HG02759 (cell line): ENCODE data around the gene PRPF19.

Experiments used
- ATAC-seq: cut with Tn5 transposase; IDR thresholded peaks from one replicate; pipeline ENCODE4 v1.9.1; 2021; ENCODE audit warnings: mild to moderate bottlenecking, moderate library complexity; ENCODE audit not compliant: unreplicated experiment

Gene PRPF19

DNA sequence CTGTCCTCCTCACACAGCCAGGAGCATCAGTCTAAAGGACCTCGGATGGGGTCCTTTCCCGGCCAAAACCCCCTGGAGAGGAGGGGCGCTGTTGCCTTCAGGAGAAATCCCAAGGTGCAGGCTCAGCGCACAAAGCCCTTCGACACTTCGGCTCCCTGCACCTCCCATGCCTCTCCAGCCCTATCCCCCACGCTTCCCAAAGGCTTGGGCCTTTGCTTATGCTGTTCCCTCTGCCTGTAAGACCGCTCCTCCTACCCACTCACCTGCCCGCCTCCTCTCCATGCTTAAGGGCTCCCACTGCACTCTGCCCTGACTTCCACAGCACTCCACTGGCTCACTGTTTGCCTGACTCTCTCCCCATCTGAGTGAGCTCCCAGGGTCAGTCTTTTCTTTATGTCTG, 32.1 kb upstream of the PRPF19 start:
- no peak for ATAC-seq

DNA sequence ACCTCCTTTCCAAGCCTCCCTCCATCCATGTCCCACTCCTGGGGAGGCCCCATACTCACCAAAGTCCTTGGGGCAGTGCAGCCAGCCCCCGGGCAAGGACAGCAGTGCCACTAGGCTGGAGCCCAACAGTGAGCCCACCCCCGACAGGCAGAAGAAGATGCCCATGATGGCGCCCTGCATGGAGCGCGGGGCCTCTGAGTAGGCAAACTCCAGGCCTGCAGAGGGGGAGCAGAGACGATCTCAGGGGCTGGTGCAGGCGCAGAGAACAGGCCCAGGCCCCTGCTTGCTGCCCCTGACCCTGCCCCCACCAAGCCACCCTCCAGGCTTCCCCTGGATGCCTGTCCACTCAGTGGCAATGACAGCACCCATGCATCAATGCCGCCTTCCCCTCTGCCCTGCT, 31.4 kb upstream of the PRPF19 start:
- no peak for ATAC-seq

DNA sequence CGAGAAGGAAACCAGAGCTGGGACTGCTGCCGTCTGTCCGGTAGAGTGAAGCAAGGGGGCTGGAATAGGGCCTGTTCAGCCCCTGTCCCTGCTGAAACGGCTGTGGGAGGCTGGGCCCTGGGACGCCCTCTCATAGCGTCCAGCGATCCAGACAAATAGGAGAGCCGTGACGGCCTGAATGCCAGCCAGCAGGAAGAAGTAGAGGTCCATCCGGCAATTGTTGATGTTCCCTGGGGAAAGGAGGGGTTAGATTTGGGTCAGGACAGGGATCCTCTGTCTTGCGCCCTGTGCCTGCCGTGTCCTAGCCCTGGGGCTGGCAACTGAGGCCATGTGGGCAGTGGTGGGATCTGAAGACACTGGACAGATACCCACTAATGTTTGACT, 30.8 kb upstream of the PRPF19 start:
- ATAC-seq = no peak

DNA sequence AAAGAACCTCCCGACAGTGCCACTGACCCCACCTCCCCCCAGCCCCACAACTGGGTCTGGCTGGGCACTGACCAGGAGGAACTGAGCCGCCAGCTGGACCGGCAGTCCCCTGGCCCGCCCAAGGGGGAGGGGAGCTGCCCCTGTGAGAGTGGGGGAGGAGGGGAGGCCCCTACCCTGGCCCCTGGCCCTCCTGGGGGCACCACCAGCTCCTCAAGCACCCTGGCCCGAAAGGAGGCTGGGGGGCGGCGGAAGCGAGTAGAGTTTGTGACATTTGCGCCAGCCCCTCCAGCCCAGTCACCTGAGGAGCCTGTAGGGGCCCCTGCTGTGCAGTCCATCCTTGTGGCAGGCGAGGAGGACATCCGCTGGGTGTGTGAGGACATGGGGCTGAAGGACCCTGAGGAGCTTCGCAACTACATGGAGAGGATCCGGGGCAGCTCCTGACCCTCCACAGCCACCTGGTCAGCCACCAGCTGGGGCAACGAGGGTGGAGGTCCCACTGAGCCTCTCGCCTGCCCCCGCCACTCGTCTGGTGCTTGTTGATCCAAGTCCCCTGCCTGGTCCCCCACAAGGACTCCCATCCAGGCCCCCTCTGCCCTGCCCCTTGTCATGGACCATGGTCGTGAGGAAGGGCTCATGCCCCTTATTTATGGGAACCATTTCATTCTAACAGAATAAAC, 30.2 kb upstream of the PRPF19 start:
- no peak for ATAC-seq

DNA sequence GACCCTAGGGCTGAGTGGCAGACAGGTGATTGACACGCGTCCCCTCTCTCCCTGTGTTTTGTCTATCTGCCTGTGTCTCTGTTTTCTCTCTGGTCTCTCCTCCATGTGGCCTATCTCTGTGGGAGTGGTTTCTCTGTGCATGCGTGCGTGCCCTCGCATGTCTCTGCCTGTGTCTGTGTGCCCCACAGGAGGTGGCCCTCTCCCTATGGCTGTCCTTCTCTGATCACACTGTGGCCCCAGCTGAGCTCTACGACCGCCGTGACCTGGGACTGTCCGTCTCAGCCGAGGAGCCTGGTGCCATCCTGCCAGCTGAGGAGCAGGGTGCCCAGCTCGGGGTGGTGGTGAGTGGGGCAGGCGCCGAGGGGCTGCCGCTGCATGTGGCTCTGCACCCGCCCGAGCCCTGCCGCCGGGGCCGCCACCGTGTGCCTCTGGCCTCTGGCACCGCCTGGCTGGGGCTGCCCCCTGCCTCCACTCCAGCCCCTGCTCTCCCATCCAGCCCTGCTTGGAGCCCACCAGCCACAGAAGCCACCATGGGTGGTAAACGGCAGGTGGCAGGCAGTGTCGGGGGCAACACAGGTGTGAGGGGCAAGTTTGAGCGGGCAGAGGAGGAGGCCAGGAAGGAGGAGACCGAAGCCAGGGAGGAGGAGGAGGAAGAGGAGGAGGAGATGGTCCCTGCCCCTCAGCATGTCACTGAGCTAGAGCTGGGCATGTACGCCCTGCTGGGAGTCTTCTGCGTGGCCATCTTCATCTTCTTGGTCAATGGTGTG, 29.5 kb upstream of the PRPF19 start:
- ATAC-seq = no peak

DNA sequence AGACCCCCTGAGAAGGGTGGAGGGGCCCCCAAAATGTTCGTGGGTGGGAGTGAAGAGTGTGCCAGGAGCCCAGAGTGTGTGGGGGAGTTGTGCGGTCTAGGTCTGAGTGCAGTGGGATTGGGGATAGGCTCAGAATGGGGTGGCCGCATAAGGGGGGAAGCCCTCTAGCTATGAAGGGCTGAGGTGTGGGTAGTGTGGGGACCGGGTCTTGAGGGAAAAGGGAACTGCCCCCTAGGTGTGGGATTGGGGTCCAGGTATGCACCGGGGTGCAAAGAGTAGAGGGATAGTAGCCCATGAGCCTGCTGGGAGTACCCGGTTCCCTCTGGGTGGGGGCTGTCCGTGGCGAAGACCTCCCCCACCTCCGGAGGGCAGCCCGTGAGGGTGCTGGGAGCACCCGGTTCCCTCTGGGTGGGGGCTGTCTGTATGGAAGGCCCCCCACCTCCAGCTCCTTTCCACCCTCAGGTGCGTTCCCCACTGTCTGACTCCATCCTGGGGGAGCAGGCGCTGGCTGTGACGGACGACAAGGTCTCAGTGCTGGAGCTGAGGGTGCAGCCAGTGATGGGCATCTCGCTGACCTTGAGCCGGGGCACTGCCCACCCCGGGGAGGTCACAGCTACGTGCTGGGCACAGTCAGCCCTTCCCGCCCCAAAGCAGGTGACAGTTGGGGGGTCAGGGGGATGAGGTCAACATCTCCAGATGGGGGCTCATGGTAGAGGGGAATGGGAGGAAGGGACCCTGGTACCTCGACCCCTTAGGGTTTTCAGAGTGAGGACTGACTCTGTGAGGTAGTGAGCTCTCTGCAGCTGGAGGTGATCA, 28.6 kb upstream of the PRPF19 start:
- no peak for ATAC-seq

DNA sequence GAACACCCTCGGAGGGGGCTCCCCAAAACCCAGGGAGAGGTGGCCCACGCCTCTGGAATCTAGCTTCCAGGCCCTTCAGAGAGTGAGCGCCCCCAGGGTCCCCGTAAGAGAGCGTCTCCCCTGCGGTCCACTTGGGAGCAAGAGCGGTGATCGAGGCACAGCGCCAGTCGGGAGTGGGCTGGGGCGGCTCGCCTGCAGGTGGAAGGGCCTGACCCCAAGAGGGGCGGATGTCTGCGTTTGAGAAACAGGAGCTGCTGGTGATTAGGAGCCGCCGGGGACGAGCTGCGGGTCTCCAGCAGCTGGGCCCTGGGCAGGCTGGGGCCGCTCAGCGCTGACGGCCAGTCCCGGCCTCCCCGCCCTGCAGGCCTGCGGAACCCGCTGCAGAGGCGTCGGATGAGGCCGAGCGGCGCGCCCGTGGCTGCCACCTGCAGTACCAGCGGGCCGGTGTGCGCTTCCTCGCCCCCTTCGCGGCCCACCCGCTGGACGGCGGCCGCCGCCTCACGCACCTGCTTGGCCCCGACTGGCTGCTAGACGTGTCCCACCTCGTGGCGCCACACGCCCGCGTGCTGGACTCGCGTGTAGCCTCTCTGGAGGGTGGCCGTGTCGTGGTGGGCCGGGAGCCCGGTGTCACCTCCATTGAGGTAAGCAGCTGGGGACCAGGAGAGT, 27.9 kb upstream of the PRPF19 start:
- no peak for ATAC-seq

DNA sequence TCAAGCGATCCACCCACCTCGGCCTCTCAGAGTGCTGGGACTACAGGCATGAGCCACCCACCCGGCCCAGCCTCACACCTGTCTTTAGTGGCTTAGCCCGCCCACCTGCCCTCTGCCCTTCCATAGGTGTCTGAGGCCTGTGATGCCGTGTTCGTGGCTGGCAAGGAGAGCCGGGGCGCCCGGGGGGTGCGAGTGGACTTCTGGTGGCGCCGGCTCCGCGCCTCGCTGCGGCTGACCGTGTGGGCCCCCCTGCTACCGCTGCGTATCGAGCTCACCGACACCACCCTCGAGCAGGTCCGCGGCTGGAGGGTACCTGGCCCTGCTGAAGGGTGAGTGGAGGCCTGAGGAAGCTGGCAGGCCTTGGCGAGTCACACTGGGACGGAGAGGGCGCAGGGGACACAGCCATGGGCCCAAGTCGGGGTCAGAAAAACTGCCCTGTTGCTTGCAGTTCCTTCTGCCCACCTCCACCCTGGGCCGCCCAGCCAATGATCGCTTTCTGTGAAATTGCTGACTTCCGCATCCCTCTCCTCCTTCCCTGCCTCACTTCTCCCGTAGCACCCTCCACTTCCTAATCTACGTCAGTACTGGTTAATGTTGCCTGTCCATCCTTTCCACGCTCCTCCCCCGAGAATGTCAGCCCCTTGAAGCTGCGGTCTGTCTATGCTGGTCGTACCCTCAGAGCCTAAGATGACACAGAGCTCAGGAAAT, 27.2 kb upstream of the PRPF19 start:
- no peak for ATAC-seq

DNA sequence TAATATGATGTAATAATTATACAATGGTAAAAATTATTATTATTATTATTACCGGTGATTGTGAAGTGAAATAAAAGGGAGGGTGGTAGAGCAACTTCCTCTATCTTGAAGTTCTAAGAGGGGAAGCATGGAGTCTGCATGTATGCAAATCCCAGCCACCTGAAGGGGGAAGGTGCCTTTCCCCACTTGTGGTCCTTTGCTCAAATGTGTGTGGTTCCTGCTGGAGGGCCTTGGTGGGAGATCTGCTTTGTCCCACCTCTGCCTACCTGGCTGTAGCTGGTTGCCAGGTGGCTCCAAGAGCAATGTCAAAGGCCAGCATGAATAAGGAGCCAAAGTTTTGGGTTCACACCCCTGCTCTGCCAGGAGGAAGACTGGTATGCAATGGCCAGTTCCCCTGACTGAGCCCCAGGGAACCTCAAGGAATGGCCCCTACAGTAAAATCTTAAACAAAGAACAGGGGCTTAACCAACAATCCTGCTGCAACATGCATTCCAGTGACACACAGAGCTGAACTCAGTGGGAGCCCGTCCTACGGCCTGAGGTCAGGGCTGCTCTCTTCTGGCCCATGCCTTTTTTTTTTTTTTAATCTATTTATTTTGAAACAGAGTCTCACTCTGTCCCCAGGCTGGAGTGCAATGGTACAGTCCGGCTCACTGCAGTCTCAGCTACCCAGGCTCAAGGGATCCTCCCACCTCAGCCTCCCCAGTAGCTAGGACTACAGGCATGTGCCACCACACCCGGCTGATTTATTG, 26.4 kb upstream of the PRPF19 start:
- no peak for ATAC-seq

DNA sequence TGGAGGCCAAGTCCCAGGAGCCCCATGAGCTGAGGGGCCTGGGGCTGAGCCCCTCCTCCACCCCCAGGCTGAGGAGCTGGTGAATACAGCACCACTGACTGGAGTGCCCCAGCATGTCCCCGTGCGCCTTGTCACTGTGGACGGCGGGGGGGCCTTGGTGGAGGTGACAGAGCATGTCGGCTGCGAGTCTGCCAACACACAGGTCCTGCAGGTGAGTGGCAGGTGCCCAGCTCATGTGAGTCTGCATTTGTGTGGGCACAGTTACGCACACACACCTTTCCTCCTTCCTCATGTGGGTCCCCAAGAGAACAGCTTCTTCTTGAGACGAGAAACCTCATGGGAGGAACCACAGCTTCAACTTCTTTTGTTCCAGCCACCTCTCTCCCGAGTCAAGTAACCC, 25.5 kb upstream of the PRPF19 start:
- no peak for ATAC-seq

DNA sequence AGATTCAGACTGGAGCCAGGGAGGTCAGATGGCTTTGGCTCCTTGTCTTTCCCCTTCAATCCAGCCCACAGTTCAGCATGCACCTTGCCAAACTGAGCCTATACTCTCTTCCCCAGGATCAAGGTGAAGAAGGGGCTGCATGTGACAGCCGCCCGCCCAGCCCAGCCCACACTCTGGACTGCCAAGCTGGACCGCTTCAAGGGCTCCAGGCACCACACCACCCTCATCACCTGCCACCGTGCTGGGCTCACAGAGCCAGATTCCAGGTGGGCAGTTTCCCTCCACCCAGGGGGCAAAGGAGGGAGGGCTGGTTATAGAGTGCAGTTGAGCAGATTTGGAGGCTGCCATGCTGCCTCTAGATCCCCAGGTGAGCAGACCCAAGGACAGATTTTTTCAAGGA, 24.0 kb upstream of the PRPF19 start:
- ATAC-seq = no peak

DNA sequence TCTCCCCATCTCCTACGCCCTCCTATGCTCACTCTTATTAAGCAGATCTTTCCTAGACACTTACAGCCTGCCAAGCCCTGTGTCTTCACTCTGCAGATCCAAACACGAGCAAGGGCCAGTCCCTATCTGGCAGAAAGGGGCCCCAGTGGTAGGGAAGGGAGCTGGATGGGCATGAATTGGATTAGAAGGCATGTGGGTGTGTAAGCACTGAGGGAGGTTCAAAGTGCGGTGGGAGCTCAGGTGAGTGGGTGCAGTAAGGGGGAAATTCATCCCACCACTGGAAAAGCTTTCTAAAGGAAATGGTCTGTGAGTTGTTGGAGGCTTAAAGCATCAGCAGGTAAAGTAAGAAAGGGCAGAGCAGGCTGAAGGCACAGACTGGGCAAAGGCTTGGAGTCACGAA, 23.4 kb upstream of the PRPF19 start:
- no peak for ATAC-seq

DNA sequence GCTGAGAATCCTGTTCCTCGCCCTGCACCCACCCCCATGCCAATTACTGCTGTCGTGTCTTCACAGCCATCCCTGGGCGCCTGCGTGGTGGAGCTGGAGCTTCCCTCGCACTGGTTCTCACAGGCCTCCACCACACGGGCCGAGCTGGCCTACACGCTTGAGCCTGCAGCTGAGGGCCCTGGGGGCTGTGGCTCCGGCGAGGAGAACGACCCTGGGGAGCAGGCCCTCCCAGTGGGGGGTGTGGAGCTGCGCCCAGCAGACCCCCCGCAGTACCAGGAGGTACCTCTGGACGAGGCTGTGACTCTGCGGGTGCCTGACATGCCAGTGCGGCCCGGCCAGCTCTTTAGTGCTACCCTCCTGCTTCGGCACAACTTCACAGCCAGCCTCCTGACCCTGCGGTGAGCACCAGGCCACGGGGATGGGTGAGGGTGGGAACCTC, 22.2 kb upstream of the PRPF19 start:
- ATAC-seq = no peak

DNA sequence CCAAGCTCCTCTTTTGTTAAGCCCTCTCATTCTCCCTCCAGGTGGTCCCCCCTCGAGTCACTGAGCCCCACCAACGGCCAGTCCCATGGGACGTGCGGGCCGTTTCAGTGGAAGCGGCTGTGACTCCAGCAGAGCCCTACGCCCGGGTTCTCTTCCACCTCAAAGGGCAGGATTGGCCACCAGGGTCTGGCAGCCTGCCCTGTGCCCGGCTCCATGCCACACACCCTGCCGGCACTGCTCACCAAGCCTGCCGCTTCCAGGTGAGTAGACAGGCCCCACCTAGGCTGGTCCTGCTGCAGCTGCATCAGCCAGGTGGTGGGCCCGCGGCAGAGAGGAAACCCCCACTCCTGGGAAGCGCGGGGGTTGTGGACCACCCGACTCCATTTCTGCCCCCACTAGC, 21.2 kb upstream of the PRPF19 start:
- ATAC-seq = no peak

DNA sequence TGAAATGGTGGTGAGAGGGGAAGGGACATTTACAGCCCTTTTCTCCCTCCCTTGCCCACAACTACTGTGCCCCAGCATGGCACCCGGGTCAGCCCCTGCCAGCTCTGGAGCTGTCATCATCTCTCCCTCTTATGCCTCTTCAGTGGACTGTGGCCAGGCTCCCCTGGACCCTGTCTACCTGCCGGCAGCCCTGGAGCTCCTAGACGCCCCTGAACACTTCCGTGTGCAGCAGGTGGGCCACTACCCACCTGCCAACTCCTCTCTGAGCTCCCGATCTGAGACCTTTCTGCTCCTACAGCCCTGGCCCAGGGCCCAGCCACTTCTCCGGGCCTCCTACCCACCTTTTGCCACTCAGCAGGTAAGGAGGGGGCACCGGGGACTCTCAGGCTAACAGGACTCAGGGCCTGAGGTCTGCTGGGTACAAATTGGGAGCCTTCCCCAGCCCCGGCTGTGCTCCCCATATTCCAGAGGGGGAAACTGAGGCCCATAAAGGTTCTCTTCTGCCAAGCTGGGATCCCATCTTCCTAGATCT, 20.7 kb upstream of the PRPF19 start:
- no peak for ATAC-seq

DNA sequence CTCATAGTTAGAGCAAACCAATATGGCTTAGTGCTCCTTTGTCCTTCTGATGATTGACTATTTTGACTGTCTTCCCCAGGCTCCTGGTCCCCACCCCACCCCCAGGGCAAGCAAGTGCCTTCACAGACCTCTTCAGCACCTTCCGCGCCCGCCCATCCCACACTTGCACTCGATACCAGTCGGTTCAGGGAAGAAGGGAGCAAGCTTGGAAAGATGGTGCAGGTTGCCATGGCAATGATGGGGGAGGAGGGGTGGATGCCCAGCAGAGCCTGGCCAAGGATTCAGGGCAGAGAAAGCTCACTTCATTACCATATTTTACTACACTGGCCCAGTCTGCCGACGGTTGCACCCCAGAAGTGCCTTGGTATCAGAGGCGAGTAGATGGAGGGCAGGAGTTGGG, 20.1 kb upstream of the PRPF19 start:
- no peak for ATAC-seq

DNA sequence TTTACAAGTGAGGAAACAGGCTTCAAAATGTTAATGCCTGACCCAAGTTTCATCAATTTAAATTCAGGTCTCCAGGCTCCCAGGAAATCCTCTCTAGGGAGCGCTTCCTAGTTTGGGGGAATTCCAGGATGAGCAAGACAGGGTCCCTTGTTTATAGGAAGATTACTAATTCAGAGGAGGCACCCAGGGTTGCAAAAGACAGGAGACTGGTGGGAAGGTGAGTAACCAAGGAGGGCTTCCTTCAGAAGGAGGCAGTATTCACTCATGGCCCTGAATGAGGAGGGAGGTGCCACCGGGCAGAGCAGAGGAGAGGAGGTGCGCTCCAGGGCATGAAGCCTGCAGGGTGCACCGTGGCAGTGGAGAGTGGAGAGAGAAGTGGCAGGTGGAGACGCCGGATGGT, 19.5 kb upstream of the PRPF19 start:
- no peak for ATAC-seq

DNA sequence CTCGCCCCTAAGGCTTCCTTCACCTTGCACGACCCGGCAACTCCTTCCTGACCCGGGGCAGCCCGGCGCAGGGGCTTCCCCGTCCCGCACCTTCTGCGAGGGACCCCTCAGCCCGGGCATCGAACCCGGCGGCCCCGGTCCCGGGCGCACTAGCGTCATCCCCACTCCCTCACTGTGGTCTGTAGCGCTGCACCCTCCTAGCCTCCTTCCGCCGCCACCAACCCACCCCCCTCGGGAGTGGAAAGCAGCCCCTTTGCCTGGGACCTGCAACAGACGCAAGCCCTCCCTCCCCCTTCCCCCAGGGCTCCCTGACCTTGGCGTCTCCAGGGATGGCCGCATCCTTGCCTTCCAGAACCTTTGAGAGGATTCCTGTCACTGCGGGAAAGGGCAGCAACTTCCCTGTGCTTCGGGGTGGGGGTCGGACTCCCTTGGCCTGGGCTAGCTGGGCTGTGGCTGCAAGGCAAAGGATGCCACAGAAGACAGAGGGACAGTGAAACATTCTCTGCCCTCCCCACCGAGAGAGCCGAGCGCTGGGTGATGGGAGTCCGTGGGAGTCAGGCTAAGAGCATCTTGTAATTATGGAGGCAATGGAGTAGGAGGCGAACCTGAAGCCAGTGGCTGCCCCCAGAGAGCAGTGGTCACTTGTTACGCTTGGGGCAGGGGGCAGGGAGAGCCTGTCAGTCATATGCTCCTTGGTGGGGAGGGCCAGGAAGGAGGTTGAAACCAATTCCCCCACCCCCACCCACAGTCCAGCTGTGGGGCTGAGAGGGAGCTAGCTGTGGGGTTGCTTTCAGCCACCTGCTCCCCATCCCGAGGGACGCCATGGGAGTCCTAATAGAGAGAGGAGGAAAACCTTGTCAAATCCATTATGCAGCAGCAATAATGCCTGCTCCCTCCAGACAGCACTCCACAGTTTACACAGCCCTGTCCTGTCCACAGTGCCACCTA, 18.8 kb upstream of the PRPF19 start:
- no peak for ATAC-seq
